ENCODE measurements around the gene ARMC3. TPM values are rescaled to one million over a fixed set of nuclear protein-coding genes. Genes with fewer than 3 reads are reported as not detected.

The ARMC3 gene
- polyA plus RNA-seq, 2 of the 4 experiments (the other 2 are of a cell fraction): 0.09 to 0.59 TPM

DNA sequence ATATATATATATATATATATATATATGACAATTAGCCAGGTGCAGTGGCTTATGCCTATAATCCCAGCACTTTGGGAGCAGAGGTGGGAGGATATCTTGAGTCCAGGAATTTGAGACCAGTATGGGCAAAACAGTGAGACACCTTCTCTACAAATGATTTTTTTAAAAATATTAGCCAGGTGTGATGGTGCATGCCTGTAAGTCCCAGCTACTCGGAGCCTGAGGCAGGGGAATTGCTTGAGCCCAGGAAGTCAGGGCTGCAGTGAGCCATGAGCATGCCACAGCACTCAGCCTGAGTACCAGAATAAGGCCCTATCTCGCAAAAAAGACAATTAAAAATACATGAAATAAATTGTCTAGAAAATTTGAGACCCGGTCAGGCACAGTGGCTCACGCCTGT lies 120.3 kb downstream of the ARMC3 start:
- FAIRE-seq (no peak), DNase-seq (ENCODE audit: low read depth in 1 of 2, low spot score in 1 of 2) (no peak), ATAC-seq (no peak)
- Histone ChIP-seq H3K4me1 (peaks cover 18% of the 10 kb centered on the region), H3K4me3 (no peak overlapping the region), H3K9me3 (no peaks in the 10 kb centered on the region; the same call in 2 of the 3 replicates), H3K4me2 (no peak overlapping the region), H3K27ac (no peak overlapping the region)
- WGBS (ENCODE audit: missing lambda C conversion rate): 77% methylated on average over 4 of the region's 4 CpGs
- TF ChIP-seq, protein P1, sequence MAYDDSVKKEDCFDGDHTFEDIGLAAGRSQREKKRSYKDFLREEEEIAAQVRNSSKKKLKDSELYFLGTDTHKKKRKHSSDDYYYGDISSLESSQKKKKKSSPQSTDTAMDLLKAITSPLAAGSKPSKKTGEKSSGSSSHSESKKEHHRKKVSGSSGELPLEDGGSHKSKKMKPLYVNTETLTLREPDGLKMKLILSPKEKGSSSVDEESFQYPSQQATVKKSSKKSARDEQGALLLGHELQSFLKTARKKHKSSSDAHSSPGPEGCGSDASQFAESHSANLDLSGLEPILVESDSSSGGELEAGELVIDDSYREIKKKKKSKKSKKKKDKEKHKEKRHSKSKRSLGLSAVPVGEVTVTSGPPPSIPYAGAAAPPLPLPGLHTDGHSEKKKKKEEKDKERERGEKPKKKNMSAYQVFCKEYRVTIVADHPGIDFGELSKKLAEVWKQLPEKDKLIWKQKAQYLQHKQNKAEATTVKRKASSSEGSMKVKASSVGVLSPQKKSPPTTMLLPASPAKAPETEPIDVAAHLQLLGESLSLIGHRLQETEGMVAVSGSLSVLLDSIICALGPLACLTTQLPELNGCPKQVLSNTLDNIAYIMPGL (CRISPR knock-in tag; IDR thresholded peaks at IDR 0.05; ENCODE audit: borderline replicate concordance): no peak
- TF ChIP-seq HOXB13 (CRISPR knock-in tag; IDR thresholded peaks at IDR 0.05; ENCODE audit: low read depth) (no peak), EHMT2 (IDR thresholded peaks at IDR 0.05; ENCODE audit: low read depth) (no peak), BHLHE40 (IDR thresholded peaks at IDR 0.05; ENCODE audit: low read depth, low read length) (no peak), RNF2 (IDR thresholded peaks at IDR 0.05; ENCODE audit: borderline replicate concordance, low read depth) (no peak), EP300 (IDR thresholded peaks at IDR 0.05) (no peak), CHD2 (IDR thresholded peaks at IDR 0.05; ENCODE audit: low read length, partially characterized antibody) (no peak), CBX2 (IDR thresholded peaks at IDR 0.05; ENCODE audit: borderline replicate concordance, low read depth) (no peak), NPAS2 (CRISPR knock-in tag; IDR thresholded peaks at IDR 0.05; ENCODE audit: borderline replicate concordance) (no peak), RARB (CRISPR knock-in tag; IDR thresholded peaks at IDR 0.05) (no peak), HDAC2 (IDR thresholded peaks at IDR 0.05) (no peak), POLR2A (IDR thresholded peaks at IDR 0.05; ENCODE audit: low read length) (no peak), PHF8 (IDR thresholded peaks at IDR 0.05; ENCODE audit: borderline replicate concordance, low read depth) (no peak), POLR2AphosphoS2 (conservative IDR thresholded peaks at IDR 0.05; ENCODE audit: low read length) (no peak), SREBF2 (IDR thresholded peaks at IDR 0.05) (no peak), ESRRA (IDR thresholded peaks at IDR 0.05; ENCODE audit: borderline replicate concordance, low read length) (no peak)
- TF ChIP-seq, protein P2, sequence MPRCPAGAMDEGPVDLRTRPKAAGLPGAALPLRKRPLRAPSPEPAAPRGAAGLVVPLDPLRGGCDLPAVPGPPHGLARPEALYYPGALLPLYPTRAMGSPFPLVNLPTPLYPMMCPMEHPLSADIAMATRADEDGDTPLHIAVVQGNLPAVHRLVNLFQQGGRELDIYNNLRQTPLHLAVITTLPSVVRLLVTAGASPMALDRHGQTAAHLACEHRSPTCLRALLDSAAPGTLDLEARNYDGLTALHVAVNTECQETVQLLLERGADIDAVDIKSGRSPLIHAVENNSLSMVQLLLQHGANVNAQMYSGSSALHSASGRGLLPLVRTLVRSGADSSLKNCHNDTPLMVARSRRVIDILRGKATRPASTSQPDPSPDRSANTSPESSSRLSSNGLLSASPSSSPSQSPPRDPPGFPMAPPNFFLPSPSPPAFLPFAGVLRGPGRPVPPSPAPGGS (IDR thresholded peaks at IDR 0.05): no peak
- TF ChIP-seq, protein P3, sequence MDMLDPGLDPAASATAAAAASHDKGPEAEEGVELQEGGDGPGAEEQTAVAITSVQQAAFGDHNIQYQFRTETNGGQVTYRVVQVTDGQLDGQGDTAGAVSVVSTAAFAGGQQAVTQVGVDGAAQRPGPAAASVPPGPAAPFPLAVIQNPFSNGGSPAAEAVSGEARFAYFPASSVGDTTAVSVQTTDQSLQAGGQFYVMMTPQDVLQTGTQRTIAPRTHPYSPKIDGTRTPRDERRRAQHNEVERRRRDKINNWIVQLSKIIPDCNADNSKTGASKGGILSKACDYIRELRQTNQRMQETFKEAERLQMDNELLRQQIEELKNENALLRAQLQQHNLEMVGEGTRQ (IDR thresholded peaks at IDR 0.05): no peak
- TF ChIP-seq, protein P4, sequence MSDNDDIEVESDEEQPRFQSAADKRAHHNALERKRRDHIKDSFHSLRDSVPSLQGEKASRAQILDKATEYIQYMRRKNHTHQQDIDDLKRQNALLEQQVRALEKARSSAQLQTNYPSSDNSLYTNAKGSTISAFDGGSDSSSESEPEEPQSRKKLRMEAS (IDR thresholded peaks at IDR 0.05): no peak
- ChIA-PET POLR2A (no interaction called here), CTCF (interaction anchor here (1.1 kb wide), 1 partner anchor 83 kb away, joined by 3 read pairs; no protein-coding TSS in a partner anchor)

DNA sequence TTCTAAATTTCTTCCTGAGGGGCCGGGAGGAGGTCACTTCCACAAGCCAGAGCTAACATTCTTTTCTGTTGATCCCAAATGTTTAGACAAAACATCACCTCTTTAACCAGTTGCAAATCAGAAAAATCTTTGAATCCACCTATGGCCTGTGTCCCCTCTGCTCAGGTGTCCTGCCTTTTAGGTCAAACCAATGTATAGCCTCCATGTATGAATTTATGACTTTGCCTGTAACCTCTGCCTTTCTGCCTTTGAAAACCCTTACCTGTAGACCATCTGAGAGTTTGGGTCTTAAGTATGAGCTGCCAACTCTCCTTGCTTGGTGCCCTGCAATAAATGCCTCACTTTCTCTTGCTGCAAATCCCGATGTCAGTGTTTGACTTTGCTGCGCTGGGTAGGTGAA lies 123.4 kb downstream of the ARMC3 start:
- DNase-seq (ENCODE audit: low read depth in 1 of 2, low spot score in 1 of 2) (no peak), ATAC-seq (no peak), FAIRE-seq (no peak)
- Histone ChIP-seq H3K4me3 (no peak overlapping the region), H3K4me1 (peaks cover 22% of the 10 kb centered on the region), H3K9me3 (no peaks in the 10 kb centered on the region; the same call in 2 of the 3 replicates), H3K4me2 (no peak overlapping the region), H3K27ac (no peak overlapping the region)
- ChIA-PET POLR2A (no interaction called here), CTCF (no interaction called here)
- 86% methylated on average over 3 of the region's 3 CpGs for WGBS (ENCODE audit: missing lambda C conversion rate)
- TF ChIP-seq EP300 (IDR thresholded peaks at IDR 0.05) (no peak), ZSCAN20 (CRISPR knock-in tag; IDR thresholded peaks at IDR 0.05) (no peak), FOSB (CRISPR knock-in tag; IDR thresholded peaks at IDR 0.05) (no peak), SREBF2 (IDR thresholded peaks at IDR 0.05) (no peak), FOSL2 (IDR thresholded peaks at IDR 0.05) (no peak), FOSL2 (CRISPR knock-in tag; IDR thresholded peaks at IDR 0.05) (no peak), JUN (IDR thresholded peaks at IDR 0.05) (no peak), CBX8 (IDR thresholded peaks at IDR 0.05) (no peak), JUNB (IDR thresholded peaks at IDR 0.05) (no peak), CHD4 (IDR thresholded peaks at IDR 0.05; ENCODE audit: borderline replicate concordance) (no peak), FOXS1 (CRISPR knock-in tag; IDR thresholded peaks at IDR 0.05) (no peak), POLR2AphosphoS2 (conservative IDR thresholded peaks at IDR 0.05; ENCODE audit: low read length) (no peak), TFCP2L1 (CRISPR knock-in tag; IDR thresholded peaks at IDR 0.05) (no peak), ZC3H11A (IDR thresholded peaks at IDR 0.05) (no peak), BHLHE40 (IDR thresholded peaks at IDR 0.05; ENCODE audit: low read depth, low read length) (no peak)
- TF ChIP-seq, protein P5, sequence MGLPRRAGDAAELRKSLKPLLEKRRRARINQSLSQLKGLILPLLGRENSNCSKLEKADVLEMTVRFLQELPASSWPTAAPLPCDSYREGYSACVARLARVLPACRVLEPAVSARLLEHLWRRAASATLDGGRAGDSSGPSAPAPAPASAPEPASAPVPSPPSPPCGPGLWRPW (IDR thresholded peaks at IDR 0.05): no peak
- TF ChIP-seq, protein P1 (CRISPR knock-in tag; IDR thresholded peaks at IDR 0.05; ENCODE audit: borderline replicate concordance): no peak
- TF ChIP-seq, protein P6, sequence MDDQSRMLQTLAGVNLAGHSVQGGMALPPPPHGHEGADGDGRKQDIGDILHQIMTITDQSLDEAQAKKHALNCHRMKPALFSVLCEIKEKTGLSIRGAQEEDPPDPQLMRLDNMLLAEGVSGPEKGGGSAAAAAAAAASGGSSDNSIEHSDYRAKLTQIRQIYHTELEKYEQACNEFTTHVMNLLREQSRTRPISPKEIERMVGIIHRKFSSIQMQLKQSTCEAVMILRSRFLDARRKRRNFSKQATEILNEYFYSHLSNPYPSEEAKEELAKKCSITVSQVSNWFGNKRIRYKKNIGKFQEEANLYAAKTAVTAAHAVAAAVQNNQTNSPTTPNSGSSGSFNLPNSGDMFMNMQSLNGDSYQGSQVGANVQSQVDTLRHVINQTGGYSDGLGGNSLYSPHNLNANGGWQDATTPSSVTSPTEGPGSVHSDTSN (IDR thresholded peaks at IDR 0.05): no peak
